ENCODE results near the gene MFAP2. TPM values are rescaled to one million over a fixed set of nuclear protein-coding genes. Genes with fewer than 3 reads are reported as not detected.

Gene MFAP2
- polyA plus RNA-seq, 10 donors, result 50.9 to 206 (median 95.5) TPM

- no peak for DNase-seq
Measured at GRCh38 chr1:16982902-16983301, 2.5 kb upstream of the MFAP2 start.

DNA sequence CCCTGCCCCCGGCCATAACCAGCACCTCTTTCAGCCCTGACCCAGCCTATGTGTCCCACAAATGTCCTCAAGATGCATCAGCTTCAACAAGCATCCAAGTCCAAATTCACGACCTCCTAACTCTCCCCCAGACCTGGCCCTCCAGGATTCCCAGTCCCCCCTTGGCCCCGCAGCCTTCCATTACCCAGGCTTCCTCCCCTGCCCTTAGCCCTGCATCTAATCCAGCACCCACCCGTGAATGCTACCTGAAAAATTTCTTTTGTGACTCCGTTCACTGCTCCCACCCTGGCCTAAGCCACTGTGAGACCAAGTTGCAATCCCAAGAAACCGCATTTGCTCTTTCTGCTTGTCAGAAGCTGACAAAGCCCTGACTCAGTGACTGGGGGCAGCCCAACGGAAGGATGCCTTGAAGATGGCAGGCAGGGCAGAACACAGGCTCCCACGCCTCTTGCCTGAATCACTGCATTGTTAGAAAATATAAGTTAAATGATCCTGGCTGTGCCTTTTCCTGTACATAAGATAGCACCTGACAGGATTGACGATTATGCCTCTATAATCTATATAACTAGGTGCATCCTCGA lies 939 bp upstream of the MFAP2 start:
- DNase-seq, result peak in 1 of 3 donors; percentile 80

GRCh38 chr1:16979475-16980327 lies 719 bp downstream of the MFAP2 start:
- peak in 2 of 3 donors; percentile 64 to 80 for DNase-seq

DNA sequence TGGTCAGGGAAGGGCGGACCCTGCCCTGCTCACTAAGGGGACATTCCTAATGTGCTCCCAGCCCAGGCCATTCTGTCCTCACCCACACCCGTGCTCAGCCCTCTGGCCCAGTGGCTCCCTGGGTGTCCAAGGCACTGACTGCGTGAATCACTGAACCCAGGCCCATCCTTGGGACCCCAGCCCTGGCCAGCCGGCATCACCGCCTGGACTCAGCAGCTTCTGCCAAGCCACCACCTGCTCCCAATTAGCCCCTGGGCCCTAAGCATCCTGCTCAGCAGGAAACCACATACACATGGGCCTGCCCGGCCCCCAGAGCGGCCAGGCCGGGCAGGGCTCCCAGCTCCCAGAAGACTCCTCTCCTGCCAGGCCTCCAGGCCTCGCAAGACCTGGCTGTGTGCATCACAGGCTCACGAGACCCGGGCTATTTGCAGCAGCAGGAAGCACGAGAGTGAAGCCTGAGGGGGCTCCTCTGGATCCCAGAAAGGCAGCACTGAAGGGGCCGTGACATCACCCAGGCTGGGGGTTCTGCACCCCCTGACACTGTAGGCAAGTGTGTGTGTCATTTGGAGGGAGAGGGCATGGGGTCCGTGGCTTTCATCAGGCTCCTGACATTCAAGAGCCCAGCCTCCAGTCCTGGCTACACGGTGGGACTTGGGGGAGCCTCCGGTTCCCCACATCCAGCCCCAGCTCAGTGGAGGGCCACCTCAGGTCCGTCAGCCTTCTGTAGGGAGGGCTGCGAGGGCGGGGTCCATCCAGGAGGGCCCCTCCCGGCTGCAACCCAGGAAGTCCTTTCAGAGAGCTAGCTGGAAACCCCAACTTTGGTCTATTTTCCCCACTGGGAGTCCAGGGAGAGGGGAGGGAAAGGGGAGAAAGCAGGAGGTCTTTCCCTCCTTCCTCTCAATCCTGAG lies 1.6 kb downstream of the MFAP2 start:
- peak; percentile 46 to 73 (median 71) for DNase-seq

DNA sequence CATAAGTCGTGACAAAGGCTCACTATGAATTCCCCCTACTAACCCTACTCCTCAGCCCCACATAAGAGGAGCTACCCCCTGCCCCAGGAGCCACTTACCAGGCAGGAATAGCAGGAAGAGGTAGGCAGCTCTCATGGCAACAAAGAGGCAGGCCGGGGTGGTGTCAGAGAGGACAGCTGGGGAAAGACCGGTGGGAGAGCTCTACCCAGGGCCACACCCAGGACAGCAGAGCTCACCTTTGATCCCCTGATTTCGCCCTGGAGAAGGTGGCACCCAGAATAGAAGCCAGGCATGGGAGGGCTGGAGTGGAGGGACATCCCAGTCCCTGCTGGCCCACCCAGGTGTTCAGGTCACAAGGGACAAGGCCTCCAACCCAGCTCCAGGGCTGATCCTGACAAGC lies 2.3 kb downstream of the MFAP2 start:
- DNase-seq, result peak in 1 of 3 donors; percentile 14

DNA sequence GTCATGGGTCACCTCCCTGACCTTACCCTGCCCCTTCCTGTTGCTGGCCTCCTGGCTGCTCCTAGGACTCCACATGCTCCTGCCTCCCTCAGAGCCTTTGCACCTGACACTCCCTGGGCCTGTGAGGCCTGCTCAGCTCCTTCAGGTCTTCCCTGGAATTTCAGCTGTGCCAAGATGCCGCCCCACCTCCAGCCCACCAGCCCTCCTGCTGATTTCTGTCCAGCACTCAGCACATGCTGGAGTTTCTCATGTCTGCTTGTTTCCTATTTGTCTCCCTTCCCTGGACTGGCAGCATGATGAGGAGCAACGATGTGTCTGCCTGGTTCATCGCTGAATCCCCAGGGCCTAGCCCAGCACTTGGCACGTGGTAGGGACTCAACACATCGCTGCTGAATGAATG lies 3.0 kb downstream of the MFAP2 start:
- DNase-seq, result peak in 1 of 3 donors; percentile 17

DNA sequence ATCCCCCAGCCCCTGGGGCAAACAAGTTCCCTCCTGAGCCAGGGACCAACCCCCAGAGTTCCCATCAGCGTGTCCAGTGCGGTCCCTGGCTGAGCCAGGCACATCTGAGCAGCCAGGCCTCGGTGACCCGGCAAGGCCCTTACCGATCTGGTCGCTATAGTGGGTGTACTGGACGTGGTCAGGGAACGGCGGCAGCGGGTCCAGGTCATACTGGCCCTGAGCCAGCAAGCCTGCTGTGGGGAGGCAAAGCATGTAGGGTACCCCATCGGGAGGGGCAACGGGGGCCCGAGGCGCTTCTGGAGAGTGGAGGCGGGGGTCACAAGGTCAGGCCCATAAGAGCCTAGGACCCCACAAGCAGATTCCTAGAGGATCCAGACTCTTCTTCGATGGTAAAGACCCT lies 3.5 kb downstream of the MFAP2 start:
- no peak for DNase-seq

DNA sequence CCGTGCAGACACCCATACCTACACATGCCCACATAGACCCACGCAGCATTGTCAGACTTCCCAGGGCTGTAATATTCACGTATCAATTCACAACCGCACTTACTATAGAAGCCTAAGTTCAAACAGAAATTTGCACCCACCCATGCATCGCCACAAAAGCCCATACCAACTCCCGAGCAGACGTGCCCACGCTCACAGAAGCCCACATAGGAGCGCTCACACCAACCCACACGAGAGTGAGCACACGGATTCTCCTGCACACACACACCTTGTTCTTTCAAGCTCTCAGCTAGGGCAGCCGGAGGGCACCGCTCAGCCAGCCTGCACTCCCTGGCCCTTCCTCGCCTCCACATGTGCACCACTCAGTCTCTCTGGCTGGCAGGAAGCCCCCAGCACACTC lies 4.6 kb downstream of the MFAP2 start:
- peak in 1 of 3 donors; percentile 30 for DNase-seq

DNA sequence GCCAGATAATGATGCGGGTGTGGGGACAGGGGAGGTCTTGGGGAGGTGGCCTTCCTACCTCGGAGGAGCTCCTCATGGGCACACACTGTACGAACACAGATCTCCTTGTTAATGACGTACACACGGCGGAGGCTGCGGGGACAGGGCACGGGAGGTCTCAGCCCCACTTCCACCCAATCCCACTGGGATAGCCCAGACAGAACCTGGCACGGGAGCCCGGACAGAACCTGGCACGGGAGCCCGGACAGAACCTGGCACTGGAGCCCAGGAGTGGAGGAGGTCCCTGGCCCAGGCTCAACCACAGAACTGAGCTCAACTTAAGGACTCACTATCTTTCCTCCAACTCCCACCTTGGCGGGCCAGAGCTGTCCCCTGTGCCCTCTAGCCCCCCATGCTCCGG lies 5.2 kb downstream of the MFAP2 start:
- no peak for DNase-seq

GRCh38 chr1:16973215-16973614 lies 7.2 kb downstream of the MFAP2 start:
- DNase-seq, result no peak

- peak in 1 of 3 donors; percentile 47 for DNase-seq
Measured at GRCh38 chr1:16972189-16972895, 8.1 kb downstream of the MFAP2 start.

DNA sequence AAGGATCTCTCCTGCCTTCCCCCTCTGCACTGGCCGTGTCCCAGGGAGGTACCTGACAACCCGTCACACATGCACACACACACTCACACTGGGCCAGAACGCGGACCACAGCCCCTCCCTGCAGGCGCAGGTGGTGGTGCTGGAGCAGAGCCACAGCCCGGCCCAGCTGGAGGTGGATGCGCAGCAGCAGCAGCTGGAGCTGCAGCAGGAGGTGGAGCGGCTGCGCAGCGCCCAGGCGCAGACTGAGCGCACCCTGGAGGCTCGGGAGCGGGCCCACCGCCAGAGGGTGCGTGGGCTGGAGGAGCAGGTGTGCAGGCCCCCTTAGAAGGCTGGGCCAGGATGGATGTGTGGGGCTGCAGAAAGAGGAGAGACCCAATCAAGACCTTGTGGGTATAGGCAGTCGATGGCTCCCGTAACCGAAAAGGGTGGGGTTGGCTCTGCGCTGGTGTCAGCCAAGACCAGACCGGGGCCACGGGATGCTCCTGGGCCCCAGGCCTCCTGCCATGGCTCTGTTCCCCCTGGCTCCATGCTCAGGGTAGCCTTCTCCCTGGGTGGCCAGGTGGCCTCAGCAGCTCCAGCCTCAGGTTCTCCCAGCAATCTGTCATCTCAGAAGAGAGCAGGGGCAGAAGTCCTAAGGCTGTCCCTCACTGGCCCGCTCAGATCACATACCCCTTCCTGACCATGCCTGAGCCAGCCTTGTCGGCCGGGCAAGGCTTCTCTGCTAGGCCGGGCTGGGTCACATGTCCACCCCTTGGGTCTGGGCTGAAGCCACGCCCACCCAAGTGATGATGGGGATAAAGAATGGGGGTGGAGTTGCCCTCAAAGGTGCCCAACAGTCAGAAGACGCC lies 8.9 kb downstream of the MFAP2 start:
- peak in 1 of 3 donors; percentile 75 for DNase-seq

DNA sequence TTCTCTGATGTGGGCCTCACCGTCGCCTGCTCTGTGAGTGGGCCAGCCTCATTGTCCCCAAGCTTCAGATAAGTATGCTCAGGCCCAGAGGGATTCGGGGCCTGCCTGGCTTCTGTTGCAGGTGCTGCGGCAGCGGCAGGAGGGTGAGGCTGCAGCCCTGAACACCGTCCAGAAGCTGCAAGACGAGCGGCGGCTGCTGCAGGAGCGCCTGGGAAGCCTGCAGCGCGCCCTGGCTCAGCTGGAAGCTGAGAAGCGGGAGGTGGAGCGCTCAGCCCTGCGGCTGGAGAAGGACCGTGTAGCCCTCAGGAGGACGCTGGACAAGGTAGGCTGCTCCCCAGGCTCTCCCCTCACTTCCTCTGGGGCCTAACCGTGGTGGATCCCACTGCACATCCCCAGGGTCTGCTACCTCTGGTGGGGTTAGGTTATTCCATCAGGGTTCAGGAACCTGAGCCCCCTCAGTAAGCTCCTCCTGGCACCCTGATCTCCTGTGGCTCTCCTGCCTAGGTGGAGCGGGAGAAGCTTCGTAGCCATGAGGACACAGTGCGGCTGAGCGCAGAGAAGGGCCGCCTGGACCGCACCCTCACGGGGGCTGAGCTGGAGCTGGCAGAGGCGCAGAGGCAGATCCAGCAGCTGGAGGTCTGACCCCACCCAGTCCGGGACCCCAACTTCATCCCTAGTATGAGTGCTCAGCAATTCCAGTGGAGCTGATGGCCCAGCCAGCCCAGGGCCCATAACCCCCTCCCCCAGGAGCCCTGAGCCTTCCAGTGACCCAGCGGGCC lies 10.1 kb downstream of the MFAP2 start:
- DNase-seq, result no peak

- no peak for DNase-seq
Measured at GRCh38 chr1:16969651-16970050, 10.8 kb downstream of the MFAP2 start.

DNA sequence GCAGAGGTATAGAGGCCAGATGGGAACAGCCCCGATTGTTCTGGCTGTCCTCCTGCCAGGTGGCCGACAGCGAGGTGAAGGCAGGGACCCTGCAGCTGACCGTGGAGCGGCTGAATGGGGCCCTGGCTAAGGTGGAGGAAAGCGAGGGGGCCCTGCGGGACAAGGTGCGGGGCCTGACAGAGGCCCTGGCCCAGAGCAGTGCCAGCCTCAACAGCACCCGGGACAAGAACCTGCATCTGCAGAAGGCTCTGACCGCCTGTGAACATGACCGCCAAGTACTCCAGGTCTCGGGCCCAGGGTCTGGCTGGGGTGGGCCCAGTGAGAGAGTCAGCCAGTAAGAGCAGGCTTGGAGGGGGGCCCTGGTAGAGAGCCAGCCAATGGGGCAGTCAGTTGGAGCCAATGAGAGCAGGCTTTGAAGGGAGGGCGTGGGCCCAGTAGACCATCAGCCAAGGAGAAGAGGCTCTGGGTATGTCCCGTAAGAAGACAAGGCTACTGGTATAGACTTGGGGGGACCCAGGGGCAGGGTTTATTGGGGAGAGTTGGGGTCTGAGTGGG lies 11.3 kb downstream of the MFAP2 start:
- no peak for DNase-seq

- DNase-seq, result no peak
Measured at GRCh38 chr1:16968372-16968771, 12.0 kb downstream of the MFAP2 start.

DNA sequence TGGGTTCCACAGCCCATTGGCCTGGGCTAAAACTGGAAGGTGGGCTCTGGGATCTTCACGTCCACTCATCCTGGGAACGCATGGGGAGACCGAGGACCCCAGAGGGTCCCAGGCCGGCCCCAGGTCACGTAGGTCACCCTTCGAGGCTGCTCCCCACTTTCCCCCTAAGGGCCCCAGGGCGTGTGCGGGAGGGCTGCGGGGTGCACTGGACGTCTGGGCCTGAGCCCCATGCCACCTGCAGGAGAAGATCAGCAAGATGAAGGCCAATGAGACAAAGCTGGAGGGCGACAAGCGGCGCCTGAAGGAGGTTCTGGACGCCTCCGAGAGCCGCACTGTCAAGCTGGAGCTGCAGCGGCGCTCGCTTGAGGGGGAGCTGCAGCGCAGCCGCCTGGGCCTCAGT lies 12.5 kb downstream of the MFAP2 start:
- no peak for DNase-seq

- peak; percentile 71 to 85 (median 72) for DNase-seq
Measured at GRCh38 chr1:16967095-16967575, 13.3 kb downstream of the MFAP2 start.

GRCh38 chr1:16966282-16966681 lies 14.1 kb downstream of the MFAP2 start:
- no peak for DNase-seq

All from muscle of back (tissue), 11 donors.